ENCODE data around the gene NUDT14. TPM values are rescaled to one million over a fixed set of nuclear protein-coding genes. Genes with fewer than 3 reads are reported as not detected.

Gene NUDT14
- total RNA-seq, 4 donors from 2014 or later = 8.0 to 20.2 (median 13.2) TPM

DNA sequence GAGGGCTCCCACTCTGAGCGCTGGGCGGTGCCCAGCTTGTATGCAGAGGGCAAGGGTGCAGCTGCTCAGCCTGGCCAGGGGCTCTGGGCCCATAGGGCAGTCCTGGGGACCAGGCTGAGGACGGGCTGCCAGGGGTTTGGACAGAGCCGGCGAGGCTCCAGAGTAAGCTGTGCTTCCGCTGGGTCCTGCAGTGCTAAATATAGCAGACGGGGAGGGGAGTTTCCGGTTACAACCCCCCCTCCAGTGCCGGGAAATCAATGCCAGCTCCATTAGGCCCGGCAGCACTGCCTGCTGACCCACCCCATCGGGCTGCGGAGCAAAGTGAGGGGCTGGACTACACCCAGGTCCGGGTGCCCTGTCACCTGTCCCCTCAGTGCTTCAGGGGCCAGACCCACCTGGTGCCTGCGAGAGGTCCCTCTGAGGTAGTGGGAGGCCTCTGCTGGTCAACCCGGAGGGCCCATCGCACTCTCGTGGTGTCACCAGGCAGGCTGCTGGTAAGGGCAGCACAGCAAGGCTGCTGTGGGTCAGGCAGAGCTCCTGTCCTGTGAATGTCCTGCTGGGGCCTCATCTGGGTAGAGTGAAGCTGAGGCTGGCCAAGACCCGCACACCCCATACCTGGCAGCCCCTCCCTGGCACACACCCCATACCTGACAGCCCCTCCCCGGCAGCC, 10.0 kb downstream of the NUDT14 start:
- TF ChIP-seq, protein P1, sequence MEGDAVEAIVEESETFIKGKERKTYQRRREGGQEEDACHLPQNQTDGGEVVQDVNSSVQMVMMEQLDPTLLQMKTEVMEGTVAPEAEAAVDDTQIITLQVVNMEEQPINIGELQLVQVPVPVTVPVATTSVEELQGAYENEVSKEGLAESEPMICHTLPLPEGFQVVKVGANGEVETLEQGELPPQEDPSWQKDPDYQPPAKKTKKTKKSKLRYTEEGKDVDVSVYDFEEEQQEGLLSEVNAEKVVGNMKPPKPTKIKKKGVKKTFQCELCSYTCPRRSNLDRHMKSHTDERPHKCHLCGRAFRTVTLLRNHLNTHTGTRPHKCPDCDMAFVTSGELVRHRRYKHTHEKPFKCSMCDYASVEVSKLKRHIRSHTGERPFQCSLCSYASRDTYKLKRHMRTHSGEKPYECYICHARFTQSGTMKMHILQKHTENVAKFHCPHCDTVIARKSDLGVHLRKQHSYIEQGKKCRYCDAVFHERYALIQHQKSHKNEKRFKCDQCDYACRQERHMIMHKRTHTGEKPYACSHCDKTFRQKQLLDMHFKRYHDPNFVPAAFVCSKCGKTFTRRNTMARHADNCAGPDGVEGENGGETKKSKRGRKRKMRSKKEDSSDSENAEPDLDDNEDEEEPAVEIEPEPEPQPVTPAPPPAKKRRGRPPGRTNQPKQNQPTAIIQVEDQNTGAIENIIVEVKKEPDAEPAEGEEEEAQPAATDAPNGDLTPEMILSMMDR (IDR thresholded peaks at IDR 0.05; ENCODE audit: low read depth) = no peak

DNA sequence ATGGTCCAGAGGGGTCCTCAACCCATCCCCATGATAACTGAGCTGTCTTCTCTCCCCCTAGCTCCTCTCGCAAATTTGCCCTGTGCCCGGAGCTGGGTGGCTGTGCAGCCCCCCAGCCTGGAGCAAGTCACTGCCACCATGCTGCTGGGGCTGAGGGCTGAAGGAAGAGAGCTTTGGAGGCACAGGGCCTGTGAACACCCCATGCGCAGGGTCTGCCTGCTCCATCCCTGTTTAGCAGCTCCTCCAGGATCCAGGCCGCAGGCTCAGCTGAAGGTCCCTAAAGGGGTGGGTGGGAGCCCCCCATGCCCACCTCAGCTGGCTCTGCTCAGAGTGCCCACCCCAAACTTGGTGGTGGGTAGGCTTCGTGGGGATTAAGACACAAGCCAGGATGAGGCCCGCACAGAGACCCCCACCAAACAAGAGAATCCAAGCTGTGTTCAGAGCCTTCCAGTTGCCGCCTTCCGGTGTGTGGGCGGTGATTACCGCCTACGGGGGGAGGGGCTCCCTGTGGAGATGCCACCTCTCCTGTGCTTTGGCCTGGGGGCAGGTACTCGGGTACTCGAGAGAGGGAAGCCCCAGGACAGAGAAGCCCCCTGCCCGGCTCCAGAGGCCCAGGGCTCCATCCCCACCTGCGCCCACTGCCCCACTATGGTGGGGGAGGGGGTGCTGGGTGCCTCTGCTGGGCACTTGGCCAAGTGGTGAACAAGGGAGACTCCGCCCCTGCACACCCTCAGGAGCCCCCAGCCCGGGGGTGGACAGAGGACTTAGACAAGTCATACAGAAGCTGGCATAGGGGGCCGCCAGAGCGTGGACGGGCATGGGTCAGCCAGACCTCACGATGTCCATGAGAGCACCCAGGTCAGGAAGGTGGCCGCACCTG, 11.1 kb downstream of the NUDT14 start:
- TF ChIP-seq, protein P1 (IDR thresholded peaks at IDR 0.05; ENCODE audit: low read depth) = no peak

DNA sequence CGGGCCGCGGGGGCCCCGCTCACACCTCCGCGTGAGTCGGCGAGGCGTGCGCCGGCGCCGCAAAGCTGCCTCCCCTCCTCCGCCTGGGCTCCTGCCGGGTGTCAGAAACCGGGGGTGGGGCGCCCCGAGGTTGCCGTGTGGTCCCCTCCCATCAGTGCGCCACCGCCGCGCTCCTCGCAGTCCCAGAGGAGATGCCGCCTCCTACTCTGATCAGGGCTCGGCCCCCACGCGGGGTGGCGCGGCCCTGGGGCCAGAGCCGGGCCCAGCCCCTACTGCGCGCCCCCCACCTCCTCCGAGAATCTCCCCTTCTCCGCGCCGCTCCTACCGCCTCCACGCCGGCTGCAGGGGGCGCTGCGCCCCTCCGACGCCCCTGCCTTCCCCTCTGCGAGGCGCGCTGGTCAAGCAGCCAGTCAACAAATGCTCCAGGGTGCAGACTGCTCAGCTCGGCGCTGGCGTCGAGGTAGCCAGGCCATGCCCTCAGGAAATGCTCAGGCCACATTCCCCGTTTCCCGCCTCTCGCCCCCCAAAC, 12.1 kb downstream of the NUDT14 start:
- TF ChIP-seq, protein P1 (IDR thresholded peaks at IDR 0.05; ENCODE audit: low read depth) = no peak

DNA sequence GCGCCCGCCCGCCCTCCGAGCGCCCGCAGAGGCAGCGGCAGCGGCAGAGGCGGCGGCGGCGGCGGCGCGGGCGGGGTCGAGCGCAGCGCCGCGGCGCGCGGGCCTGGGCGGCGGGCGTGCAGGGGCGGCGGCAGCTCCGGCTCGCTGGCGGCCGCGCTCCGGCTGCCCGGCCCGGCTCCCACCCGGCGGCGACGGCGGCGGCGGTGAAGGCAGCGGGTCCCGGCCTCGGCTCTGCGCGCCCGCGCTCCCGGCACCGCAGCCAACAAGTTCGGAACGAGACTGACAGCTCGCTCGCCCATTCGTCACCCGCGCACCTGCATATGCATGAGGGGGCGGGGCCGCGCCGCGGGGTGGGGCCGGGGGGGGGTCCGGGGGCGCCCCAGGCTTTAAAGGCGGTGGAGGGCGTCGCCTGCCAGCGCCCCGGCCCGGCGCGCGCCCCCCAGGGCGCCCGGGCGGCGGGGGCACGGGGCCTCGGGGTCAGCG, 12.6 kb downstream of the NUDT14 start, which contains the start of gene JAG2:
Gene JAG2, minus strand, starts transcription at position 281 of the 483 bp plus-strand sequence. CDS start 356 bp downstream, outside the sequence.
- TF ChIP-seq, protein P1 (IDR thresholded peaks at IDR 0.05; ENCODE audit: low read depth) = no peak

DNA sequence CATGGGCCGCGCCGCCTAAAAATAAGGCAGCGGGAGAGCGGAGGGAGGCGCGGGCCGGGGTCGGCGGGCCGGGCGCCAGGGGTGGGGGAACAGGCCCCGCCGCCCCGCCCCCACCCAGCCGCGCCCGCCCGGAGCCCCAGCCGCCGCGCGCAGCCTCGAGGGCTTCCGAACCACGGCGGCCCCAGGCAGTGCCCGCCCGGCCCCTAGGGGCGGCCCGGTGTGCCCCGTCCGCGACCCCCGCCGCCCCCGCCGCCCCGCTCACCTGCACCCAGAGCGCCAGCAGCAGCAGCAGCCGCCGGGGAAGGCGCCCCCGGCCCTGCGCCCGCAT, 13.1 kb downstream of the NUDT14 start:
- TF ChIP-seq, protein P1 (IDR thresholded peaks at IDR 0.05; ENCODE audit: low read depth) = no peak

DNA sequence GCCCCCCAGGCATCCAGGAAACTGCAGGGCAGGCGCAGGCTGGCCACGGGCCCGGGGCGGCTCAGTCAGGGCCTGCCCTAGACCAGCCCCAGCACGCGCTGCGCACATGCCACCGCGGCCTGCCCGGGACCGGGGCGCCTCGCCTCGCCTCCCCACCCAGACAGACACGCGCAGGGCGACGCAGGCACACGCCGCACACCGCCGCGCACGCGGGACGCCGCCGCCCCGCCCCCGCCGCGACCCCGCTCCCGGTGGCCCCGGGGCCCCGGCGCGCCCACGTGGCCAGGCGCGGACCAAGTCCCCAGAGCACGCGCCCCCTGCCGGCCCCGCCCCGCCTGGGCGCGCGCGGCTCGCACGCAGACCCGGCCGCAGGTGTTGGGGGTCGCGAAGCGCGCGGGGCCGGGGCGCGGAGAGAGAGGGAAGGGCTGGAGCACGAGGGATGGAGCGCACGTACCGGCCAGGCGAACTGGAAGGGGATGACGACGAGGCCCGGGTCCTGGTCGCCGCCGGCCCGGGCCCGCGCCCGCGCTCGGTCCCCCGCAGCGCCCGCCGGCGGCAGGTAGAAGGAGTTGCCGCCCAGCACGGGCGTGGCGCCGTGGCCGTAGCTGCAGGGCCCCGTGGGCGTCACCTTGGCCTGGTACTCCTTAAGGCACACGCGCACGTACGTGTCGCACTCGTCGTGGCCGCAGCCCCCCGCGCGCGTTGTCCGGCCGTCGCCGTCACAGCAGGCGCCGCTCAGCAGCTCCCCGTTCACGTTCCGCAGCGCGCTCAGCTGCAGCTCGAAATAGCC, 13.6 kb downstream of the NUDT14 start:
- TF ChIP-seq, protein P1 (IDR thresholded peaks at IDR 0.05; ENCODE audit: low read depth) = no peak
